ENCODE measurements around the gene ATP5MC2. TPM values are rescaled to one million over a fixed set of nuclear protein-coding genes. Genes with fewer than 3 reads are reported as not detected.

The ATP5MC2 gene
- total RNA-seq, 1 experiment from 2014 or later: 304 TPM

GRCh38 chr12:53622724-53623123 lies 53.2 kb downstream of the ATP5MC2 start:
- no peak for DNase-seq (ENCODE audit: low read depth, low spot score)
- ATAC-seq: no peak
- Histone ChIP-seq H3K9me3 (ENCODE audit: control insufficient read depth in 1 of 2, insufficient read depth in 1 of 2, low read depth in 1 of 2, low read length in 2 of 2) (no peaks in the 10 kb centered on the region), H3K27ac (ENCODE audit: low read depth, low read length) (no peak overlapping the region), H3K79me2 (ENCODE audit: insufficient read depth, low read length) (peaks cover 64% of the 10 kb centered on the region), H3K36me3 (ENCODE audit: control insufficient read depth in 1 of 2, insufficient read depth in 2 of 2, low read length in 2 of 2) (no peaks in the 10 kb centered on the region; a peak in 1 of 4 replicates), H2AFZ (ENCODE audit: low read depth, low read length, poor library complexity, severe bottlenecking) (no peak overlapping the region), H3K9me2 (ENCODE audit: insufficient read depth) (no peaks in the 10 kb centered on the region), H3K4me2 (ENCODE audit: low read length) (no peak overlapping the region), H3K4me1 (ENCODE audit: control insufficient read depth in 1 of 2, insufficient read depth in 2 of 2, low read length in 2 of 2) (peaks cover 8 to 21% of the 10 kb centered on the region in 2 experiments), H4K20me1 (ENCODE audit: insufficient read depth) (peaks cover 4% of the 10 kb centered on the region; the same call in 1 of the 2 replicates), H3K9ac (ENCODE audit: low read length) (no peak overlapping the region), H3K4me3 (replicated peaks in 1 of 2; ENCODE audit: low read depth in 1 of 2, low read length in 2 of 2) (no peak overlapping the region), H3K27me3 (ENCODE audit: insufficient read depth, low read length) (no peaks in the 10 kb centered on the region)
- CTCF ChIA-PET: no interaction called here
- intact Hi-C loops (cut with micrococcal nuclease): no loop called here
- POLR2A ChIA-PET: interaction anchor here (1.5 kb wide), 1 partner anchor 11 kb away, joined by 8 read pairs; no protein-coding TSS in a partner anchor
- TF ChIP-seq ATF3 (IDR thresholded peaks at IDR 0.05): no peak
- no peak for TF ChIP-seq SRF (IDR thresholded peaks at IDR 0.05; ENCODE audit: low read depth)
- TF ChIP-seq CTCF (IDR thresholded peaks at IDR 0.05 in 2 of 3, conservative IDR thresholded peaks at IDR 0.05 in 1 of 3; ENCODE audit: borderline replicate concordance in 1 of 3, insufficient read depth in 1 of 3, low read depth in 2 of 3, low read length in 2 of 3): no peak
- TF ChIP-seq FOSL1 (IDR thresholded peaks at IDR 0.05; ENCODE audit: low read depth): no peak
- TF ChIP-seq EGR1 (IDR thresholded peaks at IDR 0.05; ENCODE audit: low read depth): no peak
- no peak for TF ChIP-seq POLR2A (IDR thresholded peaks at IDR 0.05; ENCODE audit: borderline replicate concordance, extremely low read depth, insufficient read depth, insufficient read length)
- TF ChIP-seq RAD21 (IDR thresholded peaks at IDR 0.05; ENCODE audit: low read depth): no peak
- TF ChIP-seq EZH2phosphoT487 (IDR thresholded peaks at IDR 0.05; ENCODE audit: borderline replicate concordance): no peak
- TF ChIP-seq ZNF274 (IDR thresholded peaks at IDR 0.05; ENCODE audit: low read depth, low read length): no peak
- TF ChIP-seq MAX (IDR thresholded peaks at IDR 0.05): no peak
- no peak for TF ChIP-seq REST (IDR thresholded peaks at IDR 0.05; ENCODE audit: low read depth)
- RAD21 ChIA-PET (ENCODE audit: low non-redundant PET in 1 of 2, low total read pairs in 2 of 2, uncharacterized antibody in 2 of 2, unreplicated experiment in 2 of 2): no interaction called here
- no TSS peak for BruUV-seq (replicated peaks)

All from HCT116 (cell line).